ENCODE results near the gene IGFL3.
"Not testable (repeated sequence)": the region's sequence is repeated elsewhere in the genome, so short reads cannot be mapped to it uniquely, and the experiment has no call there.

Gene IGFL3

GRCh38 chr19:46118136-46118535, 6.4 kb downstream of the IGFL3 start:
- DNase-seq = no peak

GRCh38 chr19:46116121-46116520, 8.4 kb downstream of the IGFL3 start:
- DNase-seq = no peak

GRCh38 chr19:46115396-46116106, 8.9 kb downstream of the IGFL3 start:
- DNase-seq = peak; percentile 49

GRCh38 chr19:46113726-46114125, 10.8 kb downstream of the IGFL3 start:
- DNase-seq = no peak

- no peak for DNase-seq
Observed at GRCh38 chr19:46112527-46112926, 12.0 kb downstream of the IGFL3 start.

GRCh38 chr19:46111376-46111775, 13.1 kb downstream of the IGFL3 start:
- DNase-seq = no peak

GRCh38 chr19:46109876-46110275, 14.6 kb downstream of the IGFL3 start:
- DNase-seq = no peak

GRCh38 chr19:46107371-46107770, 17.1 kb downstream of the IGFL3 start:
- DNase-seq = no peak

- not testable (repeated sequence) for DNase-seq
Observed at GRCh38 chr19:46102333-46102732, 22.2 kb downstream of the IGFL3 start.

- no peak for DNase-seq
Observed at GRCh38 chr19:46101293-46101692, 23.2 kb downstream of the IGFL3 start.

- no peak for DNase-seq
Observed at GRCh38 chr19:46100344-46100743, 24.1 kb downstream of the IGFL3 start.

GRCh38 chr19:46090444-46090843, 34.0 kb downstream of the IGFL3 start:
- DNase-seq = no peak

- DNase-seq = no peak
Observed at GRCh38 chr19:46089432-46089831, 35.1 kb downstream of the IGFL3 start.

- no peak for DNase-seq
Observed at GRCh38 chr19:46088101-46088500, 36.4 kb downstream of the IGFL3 start.

GRCh38 chr19:46085888-46086287, 38.6 kb downstream of the IGFL3 start:
- DNase-seq = no peak

GRCh38 chr19:46082728-46083050, 41.8 kb downstream of the IGFL3 start:
- no peak for DNase-seq

- DNase-seq = no peak
Observed at GRCh38 chr19:46081928-46082727, 42.4 kb downstream of the IGFL3 start.

- no peak for DNase-seq
Observed at GRCh38 chr19:46080561-46080960, 43.9 kb downstream of the IGFL3 start.

- DNase-seq = no peak
Observed at GRCh38 chr19:46079576-46079975, 44.9 kb downstream of the IGFL3 start.

GRCh38 chr19:46078573-46079332, 45.7 kb downstream of the IGFL3 start:
- DNase-seq = not testable (repeated sequence)

- no peak for DNase-seq
Observed at GRCh38 chr19:46077815-46078167, 46.7 kb downstream of the IGFL3 start.

- peak; percentile 29 for DNase-seq
Observed at GRCh38 chr19:46076951-46077814, 47.3 kb downstream of the IGFL3 start.

Data from activated naive CD4-positive, alpha-beta T cell treated with anti-CD3 and anti-CD28 coated beads, Interleukin-2, amount 50 U/mL, for 16 hours (primary cell).